GM23248 (cell line): ENCODE data around the gene CAPS.

ENCODE experiments used
- EZH2 ChIP-seq: fragments of 200-600 bp; sonication (generic); IDR thresholded peaks from 2 replicates; pipeline ENCODE4 v1.6.1; 2018; ENCODE audit warnings: antibody characterized with exemption, mild to moderate bottlenecking; ENCODE audit not compliant: insufficient read depth, poor library complexity, severe bottlenecking
- EZH2phosphoT487 ChIP-seq: fragments of 200-600 bp; sonication (generic); IDR thresholded peaks from 2 replicates; pipeline ENCODE4 v1.6.1; 2018; ENCODE audit warnings: antibody characterized with exemption, moderate library complexity, mild to moderate bottlenecking, low read depth; ENCODE audit not compliant: insufficient read depth

- TF ChIP-seq EZH2: no peak
- TF ChIP-seq EZH2phosphoT487: no peak
Measured at GRCh38 chr19:5900976-5901375, 13.1 kb upstream of the CAPS start.
